ENCODE data around the gene GABRA5.

- no peak for TF ChIP-seq POLR2A (IDR thresholded peaks at IDR 0.05; ENCODE audit: low read depth, low read length)
- TF ChIP-seq TARDBP (IDR thresholded peaks at IDR 0.05; ENCODE audit: borderline replicate concordance), result no peak
- TF ChIP-seq ZBTB40 (IDR thresholded peaks at IDR 0.05; ENCODE audit: borderline replicate concordance), result no peak
- no peak for TF ChIP-seq MYB (IDR thresholded peaks at IDR 0.05; ENCODE audit: borderline replicate concordance, low read depth, low read length)
- TF ChIP-seq CTCF (IDR thresholded peaks at IDR 0.05 in 2 of 3, conservative IDR thresholded peaks at IDR 0.05 in 1 of 3; ENCODE audit: control insufficient read depth in 2 of 3, extremely low read depth in 1 of 3, insufficient read depth in 1 of 3, low read depth in 3 of 3, low read length in 3 of 3), result no peak
- TF ChIP-seq CBX5 (IDR thresholded peaks at IDR 0.05; ENCODE audit: low read depth), result no peak
- TF ChIP-seq TAF1 (IDR thresholded peaks at IDR 0.05; ENCODE audit: borderline replicate concordance, low read depth, low read length), result no peak
- TF ChIP-seq SIN3A (IDR thresholded peaks at IDR 0.05; ENCODE audit: low read depth, low read length), result no peak
These were observed 118.2 kb downstream of the GABRA5 start for GRCh38 chr15:26985050-26985449.

Measured in GM12878 (cell line).